Neural cell (in vitro differentiated cells): ENCODE data around the gene SNRPD3.

ENCODE experiments used
- POLR2AphosphoS5 ChIP-seq: IDR thresholded peaks from 2 replicates; pipeline ENCODE4 v1.6.1; 2012
- SMC3 ChIP-seq: fragments of 450-650 bp; conservative IDR thresholded peaks from 2 replicates; pipeline ENCODE4 v1.6.1; 2014; ENCODE audit warnings: antibody characterized with exemption, mild to moderate bottlenecking, moderate library complexity; ENCODE audit not compliant: poor library complexity
- TAF1 ChIP-seq: IDR thresholded peaks from 2 replicates; pipeline ENCODE4 v1.6.1; 2012; ENCODE audit warnings: low read depth
- TF ChIP-seq, protein P1 (sequence below): fragments of 450-650 bp; IDR thresholded peaks from 2 replicates; pipeline ENCODE4 v1.5.1; 2014; ENCODE audit warnings: antibody characterized with exemption, mild to moderate bottlenecking, moderate library complexity; ENCODE audit not compliant: poor library complexity, severe bottlenecking
- TF ChIP-seq, protein P2 (sequence below): IDR thresholded peaks from 2 replicates; pipeline ENCODE4 v1.6.1; 2012; ENCODE audit warnings: borderline replicate concordance

DNA sequence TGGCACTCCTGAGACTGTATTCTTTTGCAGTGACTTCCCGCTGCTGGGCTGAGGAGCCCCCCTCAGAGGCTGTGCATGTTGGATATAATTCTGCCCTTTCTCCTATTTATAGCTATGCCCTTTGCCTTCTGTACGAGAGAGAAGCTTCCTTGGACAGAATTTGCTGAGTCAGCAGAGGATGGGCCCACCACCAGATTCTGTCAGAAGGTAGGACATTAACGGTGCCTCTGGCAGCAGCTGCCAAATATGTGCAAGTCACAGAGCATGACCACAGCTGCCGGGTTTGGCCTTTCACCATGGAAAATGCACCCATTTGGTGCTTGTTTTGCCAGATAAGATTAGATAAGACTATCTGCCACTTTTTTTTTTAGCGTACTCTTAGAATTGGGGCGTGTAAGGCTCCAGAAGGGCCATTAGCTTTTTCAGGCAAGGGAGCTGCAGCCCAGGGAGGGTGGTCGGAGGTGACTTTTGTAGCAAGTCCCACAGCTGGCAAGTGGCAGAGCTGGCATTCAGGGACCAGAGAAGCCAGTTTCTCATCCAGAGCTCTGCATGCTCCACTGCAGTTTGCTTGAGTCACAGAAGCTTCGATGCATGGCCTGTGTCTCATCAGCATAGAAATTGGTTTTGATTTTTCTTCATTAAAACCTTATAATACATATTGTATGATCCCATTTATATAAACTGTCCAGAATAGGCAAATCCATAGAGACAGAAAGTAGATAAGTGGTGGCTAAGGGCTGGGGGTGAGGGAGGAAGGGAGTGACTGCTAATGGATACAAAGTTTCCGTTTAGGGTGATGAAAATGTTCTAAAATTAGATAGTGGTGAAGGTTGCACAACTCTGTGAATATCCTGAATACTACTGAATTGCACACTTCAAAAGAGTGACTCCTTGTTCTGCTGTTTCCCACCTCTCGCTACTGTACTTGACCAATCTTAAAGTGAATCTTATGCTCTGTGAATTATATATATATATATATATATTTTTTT, 44.9 kb upstream of the SNRPD3 start:
- TF ChIP-seq, protein P1, sequence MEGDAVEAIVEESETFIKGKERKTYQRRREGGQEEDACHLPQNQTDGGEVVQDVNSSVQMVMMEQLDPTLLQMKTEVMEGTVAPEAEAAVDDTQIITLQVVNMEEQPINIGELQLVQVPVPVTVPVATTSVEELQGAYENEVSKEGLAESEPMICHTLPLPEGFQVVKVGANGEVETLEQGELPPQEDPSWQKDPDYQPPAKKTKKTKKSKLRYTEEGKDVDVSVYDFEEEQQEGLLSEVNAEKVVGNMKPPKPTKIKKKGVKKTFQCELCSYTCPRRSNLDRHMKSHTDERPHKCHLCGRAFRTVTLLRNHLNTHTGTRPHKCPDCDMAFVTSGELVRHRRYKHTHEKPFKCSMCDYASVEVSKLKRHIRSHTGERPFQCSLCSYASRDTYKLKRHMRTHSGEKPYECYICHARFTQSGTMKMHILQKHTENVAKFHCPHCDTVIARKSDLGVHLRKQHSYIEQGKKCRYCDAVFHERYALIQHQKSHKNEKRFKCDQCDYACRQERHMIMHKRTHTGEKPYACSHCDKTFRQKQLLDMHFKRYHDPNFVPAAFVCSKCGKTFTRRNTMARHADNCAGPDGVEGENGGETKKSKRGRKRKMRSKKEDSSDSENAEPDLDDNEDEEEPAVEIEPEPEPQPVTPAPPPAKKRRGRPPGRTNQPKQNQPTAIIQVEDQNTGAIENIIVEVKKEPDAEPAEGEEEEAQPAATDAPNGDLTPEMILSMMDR = no peak
- TF ChIP-seq SMC3 (no peak), TAF1 (no peak), POLR2AphosphoS5 (no peak)
- TF ChIP-seq, protein P2, sequence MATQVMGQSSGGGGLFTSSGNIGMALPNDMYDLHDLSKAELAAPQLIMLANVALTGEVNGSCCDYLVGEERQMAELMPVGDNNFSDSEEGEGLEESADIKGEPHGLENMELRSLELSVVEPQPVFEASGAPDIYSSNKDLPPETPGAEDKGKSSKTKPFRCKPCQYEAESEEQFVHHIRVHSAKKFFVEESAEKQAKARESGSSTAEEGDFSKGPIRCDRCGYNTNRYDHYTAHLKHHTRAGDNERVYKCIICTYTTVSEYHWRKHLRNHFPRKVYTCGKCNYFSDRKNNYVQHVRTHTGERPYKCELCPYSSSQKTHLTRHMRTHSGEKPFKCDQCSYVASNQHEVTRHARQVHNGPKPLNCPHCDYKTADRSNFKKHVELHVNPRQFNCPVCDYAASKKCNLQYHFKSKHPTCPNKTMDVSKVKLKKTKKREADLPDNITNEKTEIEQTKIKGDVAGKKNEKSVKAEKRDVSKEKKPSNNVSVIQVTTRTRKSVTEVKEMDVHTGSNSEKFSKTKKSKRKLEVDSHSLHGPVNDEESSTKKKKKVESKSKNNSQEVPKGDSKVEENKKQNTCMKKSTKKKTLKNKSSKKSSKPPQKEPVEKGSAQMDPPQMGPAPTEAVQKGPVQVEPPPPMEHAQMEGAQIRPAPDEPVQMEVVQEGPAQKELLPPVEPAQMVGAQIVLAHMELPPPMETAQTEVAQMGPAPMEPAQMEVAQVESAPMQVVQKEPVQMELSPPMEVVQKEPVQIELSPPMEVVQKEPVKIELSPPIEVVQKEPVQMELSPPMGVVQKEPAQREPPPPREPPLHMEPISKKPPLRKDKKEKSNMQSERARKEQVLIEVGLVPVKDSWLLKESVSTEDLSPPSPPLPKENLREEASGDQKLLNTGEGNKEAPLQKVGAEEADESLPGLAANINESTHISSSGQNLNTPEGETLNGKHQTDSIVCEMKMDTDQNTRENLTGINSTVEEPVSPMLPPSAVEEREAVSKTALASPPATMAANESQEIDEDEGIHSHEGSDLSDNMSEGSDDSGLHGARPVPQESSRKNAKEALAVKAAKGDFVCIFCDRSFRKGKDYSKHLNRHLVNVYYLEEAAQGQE = no peak
